SK-N-SH (cell line): ENCODE results near the gene ZDHHC14. TPM values are rescaled to one million over a fixed set of nuclear protein-coding genes. Genes with fewer than 3 reads are reported as not detected.

ENCODE experiments used
- CTCF ChIA-PET: fragments of 300-600, 350-600 bp; formaldehyde crosslinking; extraction: SDS; loops from one replicate; lab custom pipeline; 2021; lab: Yijun Ruan, JAX
- POLR2A ChIA-PET: fragments of 350-600 bp; sonication (Branson Sonifier 250); formaldehyde crosslinking; extraction: SDS; loops from one replicate; lab custom pipeline; 2020; ENCODE audit warnings: antibody characterized with exemption, inconsistent platforms; lab: Yijun Ruan, JAX
- DNase-seq: peaks from one replicate; pipeline ENCODE4 v3.0.0; 2012
- H2AFZ ChIP-seq: fragments of 200-600 bp; sonication (generic); 2 replicates; pipeline ENCODE4 v1.8.1; 2016; ENCODE audit warnings: antibody characterized with exemption, mild to moderate bottlenecking, low read depth
- H3F3A ChIP-seq: fragments of 200-600 bp; sonication (generic); replicated peaks from 2 replicates; pipeline ENCODE3; 2016; ENCODE audit warnings: antibody characterized with exemption, mild to moderate bottlenecking; ENCODE audit not compliant: insufficient read depth
- H3K27ac ChIP-seq, 2 experiments: fragments of 200-500 bp in 1 of 2; fragments of 200-600 bp in 1 of 2; sonication (Bioruptor generic) in 1 of 2; sonication (generic), shearing (Covaris generic) in 1 of 2; 2 replicates each; pipeline versions ENCODE4 v1.5.1 to v1.6.1; 2014 to 2016; ENCODE audit warnings: low read depth in 2 of 2, inconsistent platforms in 1 of 2, low read length in 1 of 2, mild to moderate bottlenecking in 1 of 2, mixed read lengths in 1 of 2
- H3K27me3 ChIP-seq: fragments of 200-600 bp; sonication (generic), shearing (Covaris generic); 2 replicates; pipeline ENCODE4 v1.6.1; 2016; ENCODE audit warnings: mixed run types; ENCODE audit not compliant: insufficient read depth
- H3K36me3 ChIP-seq, 2 experiments: fragments of 200-500 bp in 1 of 2; fragments of 200-600 bp in 1 of 2; sonication (Bioruptor generic) in 1 of 2; sonication (generic) in 1 of 2; replicated peaks in 1 of 2; 2 replicates each; pipeline versions ENCODE3 to v1.5.1; 2014 to 2016; ENCODE audit warnings: low read length in 1 of 2, mild to moderate bottlenecking in 1 of 2; ENCODE audit not compliant: insufficient read depth in 2 of 2, control insufficient read depth in 1 of 2
- H3K4me1 ChIP-seq, 2 experiments: fragments of 200-500 bp in 1 of 2; fragments of 200-600 bp in 1 of 2; sonication (Bioruptor generic) in 1 of 2; sonication (generic), shearing (Covaris generic) in 1 of 2; 2 replicates each; pipeline versions ENCODE4 v1.5.1 to v1.6.1; 2014 to 2016; ENCODE audit warnings: low read depth in 1 of 2, low read length in 1 of 2, mixed run types in 1 of 2; ENCODE audit not compliant: insufficient read depth in 2 of 2, control insufficient read depth in 1 of 2
- H3K4me2 ChIP-seq: fragments of 200-600 bp; sonication (generic), shearing (Covaris generic); 2 replicates; pipeline ENCODE4 v1.6.1; 2017; ENCODE audit warnings: mixed run types
- H3K4me3 ChIP-seq, 2 experiments: fragments of 200-500 bp in 1 of 2; fragments of 200-600 bp in 1 of 2; sonication (Bioruptor generic) in 1 of 2; sonication (generic), shearing (Covaris generic) in 1 of 2; 2 replicates each; pipeline versions ENCODE4 v1.5.1 to v1.8.1; 2014 to 2016; ENCODE audit warnings: low read depth in 2 of 2, inconsistent platforms in 1 of 2, low read length in 1 of 2, mild to moderate bottlenecking in 1 of 2, mixed read lengths in 1 of 2, moderate library complexity in 1 of 2
- H3K79me2 ChIP-seq: fragments of 200-600 bp; sonication (generic); 2 replicates; pipeline ENCODE4 v1.8.1; 2017; ENCODE audit warnings: mild to moderate bottlenecking; ENCODE audit not compliant: insufficient read depth
- H3K9ac ChIP-seq: fragments of 200-600 bp; sonication (generic); 2 replicates; pipeline ENCODE4 v1.6.1; 2017; ENCODE audit warnings: mixed run types
- H3K9me2 ChIP-seq: fragments of 200-600 bp; sonication (generic); 2 replicates; pipeline ENCODE4 v1.6.1; 2017; ENCODE audit warnings: mixed run types
- H3K9me3 ChIP-seq: fragments of 200-600 bp; sonication (generic); 2 replicates; pipeline ENCODE4 v1.6.1; 2017; ENCODE audit warnings: mixed run types, mild to moderate bottlenecking, moderate library complexity
- H4K20me1 ChIP-seq: fragments of 200-600 bp; sonication (generic); 2 replicates; pipeline ENCODE4 v1.6.1; 2017; ENCODE audit warnings: mild to moderate bottlenecking, mixed run types; ENCODE audit not compliant: insufficient read depth
- CHD2 ChIP-seq: fragments of 150-350 bp; IDR thresholded peaks from 2 replicates; pipeline ENCODE4 v1.6.1; 2018; ENCODE audit warnings: low read length; ENCODE audit not compliant: partially characterized antibody
- FOXJ3 ChIP-seq: sonication (generic); formaldehyde crosslinking; IDR thresholded peaks from 2 replicates; pipeline ENCODE4 v1.5.1; 2020; ENCODE audit warnings: mild to moderate bottlenecking, missing genetic modification reagents
- GABPA ChIP-seq: IDR thresholded peaks from 2 replicates; pipeline ENCODE4 v1.4.0; 2012; ENCODE audit warnings: low read depth, mild to moderate bottlenecking
- JUND ChIP-seq: IDR thresholded peaks from 2 replicates; pipeline ENCODE4 v1.4.0; 2012
- MEF2A ChIP-seq: IDR thresholded peaks from 2 replicates; pipeline ENCODE4 v1.4.0; 2012; ENCODE audit warnings: low read depth, borderline replicate concordance
- POLR2AphosphoS5 ChIP-seq: IDR thresholded peaks from 2 replicates; pipeline ENCODE4 v1.6.1; 2012; ENCODE audit warnings: low read depth, low read length
- RAD21 ChIP-seq: IDR thresholded peaks from 2 replicates; pipeline ENCODE4 v1.6.1; 2012; ENCODE audit warnings: mild to moderate bottlenecking, low read length
- RCOR1 ChIP-seq: fragments of 150-350 bp; IDR thresholded peaks from 2 replicates; pipeline ENCODE4 v1.6.1; 2017; ENCODE audit warnings: antibody characterized with exemption, low read length
- SIN3A ChIP-seq: IDR thresholded peaks from 2 replicates; pipeline ENCODE4 v1.6.1; 2012; ENCODE audit warnings: low read depth, mild to moderate bottlenecking, low read length, moderate library complexity, borderline replicate concordance
- TAF1 ChIP-seq: IDR thresholded peaks from 2 replicates; pipeline ENCODE4 v1.6.1; 2012; ENCODE audit warnings: low read depth, mild to moderate bottlenecking, low read length, moderate library complexity, borderline replicate concordance
- TCF12 ChIP-seq: IDR thresholded peaks from 2 replicates; pipeline ENCODE4 v1.4.0; 2012
- TEAD4 ChIP-seq: IDR thresholded peaks from 2 replicates; pipeline ENCODE4 v1.4.0; 2012; ENCODE audit warnings: mild to moderate bottlenecking, borderline replicate concordance; ENCODE audit not compliant: insufficient read depth
- YY1 ChIP-seq: IDR thresholded peaks from 2 replicates; pipeline ENCODE4 v1.4.0; 2012; ENCODE audit warnings: low read depth, mild to moderate bottlenecking
- WGBS: methylation state at CpG from one replicate; pipeline ENCODE4 v1.1.6; 2017; ENCODE audit warnings: low lambda C conversion rate; 5-methylcytosine and 5-hydroxymethylcytosine counted together
- polyA plus RNA-seq, 3 experiments: library from polyadenylated mRNA; depleted of rRNA; stranded (reverse); fragments of >200 nt; gene quantifications; 2 replicates each; pipeline ENCODE4 v1.2.3, GENCODE V29; 2012
- TF ChIP-seq, protein P1 (sequence below): IDR thresholded peaks from 2 replicates; pipeline ENCODE4 v1.4.0; 2012; ENCODE audit warnings: low read depth, borderline replicate concordance

ZDHHC14 gene
- polyA plus RNA-seq, 1 of the 3 experiments (the other 2 are of a cell fraction): 5.4 TPM

DNA sequence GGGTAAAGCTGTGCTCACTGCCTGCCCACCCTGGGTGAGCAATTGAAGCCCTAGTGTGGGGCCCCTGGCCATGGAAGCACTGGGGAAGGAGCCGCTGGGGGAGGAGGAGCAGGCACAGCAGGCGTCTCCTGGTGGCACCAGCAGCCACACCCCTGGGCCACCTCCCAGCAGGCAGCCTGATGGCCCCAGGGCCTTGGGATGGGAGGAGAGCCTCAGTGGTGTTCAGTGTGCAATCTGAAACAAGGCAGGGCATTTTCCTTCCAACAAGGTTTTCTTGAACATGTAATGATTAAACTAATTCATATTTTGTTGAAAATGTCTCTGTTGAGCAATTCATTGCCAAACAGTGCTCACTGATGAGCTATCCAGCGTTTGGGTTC, 151.0 kb downstream of the ZDHHC14 start (continued):
- TF ChIP-seq POLR2AphosphoS5: no peak
- TF ChIP-seq TCF12: no peak
- no peak for TF ChIP-seq RCOR1
- TF ChIP-seq YY1: no peak
- TF ChIP-seq RAD21: no peak
- TF ChIP-seq, protein P1, sequence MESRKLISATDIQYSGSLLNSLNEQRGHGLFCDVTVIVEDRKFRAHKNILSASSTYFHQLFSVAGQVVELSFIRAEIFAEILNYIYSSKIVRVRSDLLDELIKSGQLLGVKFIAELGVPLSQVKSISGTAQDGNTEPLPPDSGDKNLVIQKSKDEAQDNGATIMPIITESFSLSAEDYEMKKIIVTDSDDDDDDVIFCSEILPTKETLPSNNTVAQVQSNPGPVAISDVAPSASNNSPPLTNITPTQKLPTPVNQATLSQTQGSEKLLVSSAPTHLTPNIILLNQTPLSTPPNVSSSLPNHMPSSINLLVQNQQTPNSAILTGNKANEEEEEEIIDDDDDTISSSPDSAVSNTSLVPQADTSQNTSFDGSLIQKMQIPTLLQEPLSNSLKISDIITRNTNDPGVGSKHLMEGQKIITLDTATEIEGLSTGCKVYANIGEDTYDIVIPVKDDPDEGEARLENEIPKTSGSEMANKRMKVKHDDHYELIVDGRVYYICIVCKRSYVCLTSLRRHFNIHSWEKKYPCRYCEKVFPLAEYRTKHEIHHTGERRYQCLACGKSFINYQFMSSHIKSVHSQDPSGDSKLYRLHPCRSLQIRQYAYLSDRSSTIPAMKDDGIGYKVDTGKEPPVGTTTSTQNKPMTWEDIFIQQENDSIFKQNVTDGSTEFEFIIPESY: no peak
- TF ChIP-seq GABPA: no peak
- no peak for TF ChIP-seq TEAD4
- no peak for TF ChIP-seq CHD2
- no peak for TF ChIP-seq FOXJ3 (CRISPR knock-in tag)

DNA sequence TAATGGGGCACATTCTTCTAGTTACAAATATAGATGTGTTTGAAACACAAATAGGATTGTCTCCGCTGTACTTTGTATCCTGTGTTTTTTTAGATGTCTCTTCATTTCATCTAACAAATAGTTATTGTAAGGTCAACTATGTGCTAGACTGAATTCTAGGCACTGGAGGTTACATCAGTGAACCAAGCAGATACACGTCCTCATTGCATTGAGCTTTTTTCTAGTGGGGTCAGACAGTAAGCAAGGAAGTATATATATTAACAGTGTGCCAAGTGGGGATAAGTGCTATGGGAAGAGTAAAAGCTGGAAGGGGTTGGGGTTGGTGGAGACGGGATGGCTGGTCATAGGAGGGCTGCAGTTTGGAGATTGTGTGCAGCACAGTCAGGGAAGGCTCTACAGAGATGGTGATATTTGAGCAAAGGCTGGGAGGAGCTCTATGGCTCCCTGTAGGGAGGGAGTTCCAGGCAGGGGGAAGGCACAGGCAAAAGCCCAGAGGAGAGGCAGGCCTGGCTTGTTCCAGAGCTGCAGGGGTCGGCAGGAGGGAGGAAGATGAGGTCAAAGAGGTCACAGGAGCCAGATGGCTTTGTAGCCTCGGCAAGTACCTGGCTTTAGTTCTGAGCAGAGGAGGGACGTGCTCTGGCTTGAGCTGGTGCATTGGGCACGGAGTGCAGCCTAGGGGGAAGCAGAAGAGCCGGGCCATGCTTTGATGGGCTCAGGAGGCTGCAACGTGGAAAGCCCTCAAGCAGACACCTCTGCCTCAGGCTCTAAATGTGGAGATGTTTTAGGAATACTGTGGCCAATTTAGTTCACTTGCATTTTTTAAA, 152.3 kb downstream of the ZDHHC14 start:
- peak; percentile 52 for DNase-seq
- H3K9ac ChIP-seq: no peak overlapping the region
- POLR2A ChIA-PET: no interaction called here
- no peak overlapping the region for H3K4me2 ChIP-seq
- no peaks in the 10 kb centered on the region for H3K27me3 ChIP-seq
- H3F3A ChIP-seq: peaks cover 15% of the 10 kb centered on the region
- no peaks in the 10 kb centered on the region for H3K9me2 ChIP-seq
- CTCF ChIA-PET: interaction anchor here (0.9 to 1.0 kb wide), 2 partner anchors 8 to 54 kb away, joined by 3 read pairs; no protein-coding TSS in a partner anchor
- no peaks in the 10 kb centered on the region for H4K20me1 ChIP-seq
- H3K4me3 ChIP-seq: no peak overlapping the region
- H2AFZ ChIP-seq: no peak overlapping the region
- no peaks in the 10 kb centered on the region for H3K36me3 ChIP-seq
- peaks cover 12 to 17% of the 10 kb centered on the region in 2 experiments; a peak in 2 of 4 replicates for H3K4me1 ChIP-seq
- H3K79me2 ChIP-seq: no peaks in the 10 kb centered on the region
- WGBS: 74% methylated on average over 8 of the region's 9 CpGs
- TF ChIP-seq TAF1 (no peak), MEF2A (no peak), JUND (no peak), SIN3A (no peak)
- no peaks in the 10 kb centered on the region for H3K9me3 ChIP-seq
- no peak overlapping the region for H3K27ac ChIP-seq
